Loucy (cell line): Measurements from ENCODE around the gene LRRC25.

Experiments
- H2AFZ ChIP-seq: fragments of 200-600 bp; sonication (generic); 2 replicates; pipeline ENCODE4 v1.6.0; 2016; ENCODE audit warnings: antibody characterized with exemption, mild to moderate bottlenecking, low read length, moderate library complexity
- H3F3A ChIP-seq: fragments of 200-600 bp; 2 replicates; pipeline ENCODE4 v1.6.0; 2016; ENCODE audit warnings: antibody characterized with exemption, low read depth, mild to moderate bottlenecking
- H3K27me3 ChIP-seq: fragments of 200-600 bp; sonication (generic); 2 replicates; pipeline ENCODE4 v1.6.1; 2014; ENCODE audit warnings: low read length, mild to moderate bottlenecking; ENCODE audit not compliant: insufficient read depth, poor library complexity, severe bottlenecking
- H3K36me3 ChIP-seq: fragments of 200-600 bp; sonication (generic); 2 replicates; pipeline ENCODE4 v1.6.1; 2016; ENCODE audit warnings: low read length; ENCODE audit not compliant: insufficient read depth
- H3K4me1 ChIP-seq: fragments of 200-600 bp; sonication (generic); 2 replicates; pipeline ENCODE4 v1.5.1; 2014; ENCODE audit warnings: low read length, mild to moderate bottlenecking; ENCODE audit not compliant: insufficient read depth, poor library complexity, severe bottlenecking
- H3K4me2 ChIP-seq: fragments of 200-600 bp; sonication (generic); 2 replicates; pipeline ENCODE4 v1.6.0; 2014; ENCODE audit warnings: antibody characterized with exemption, low read length, low read depth, mild to moderate bottlenecking; ENCODE audit not compliant: poor library complexity, severe bottlenecking
- H3K4me3 ChIP-seq: fragments of 200-600 bp; sonication (generic); 2 replicates; pipeline ENCODE4 v1.5.1; 2014; ENCODE audit warnings: low read length, mild to moderate bottlenecking, mixed read lengths; ENCODE audit not compliant: poor library complexity, severe bottlenecking
- H3K79me2 ChIP-seq: fragments of 200-600 bp; sonication (generic); 2 replicates; pipeline ENCODE4 v1.6.1; 2014; ENCODE audit warnings: low read length; ENCODE audit not compliant: insufficient read depth
- H3K9ac ChIP-seq: fragments of 200-600 bp; sonication (generic); 2 replicates; pipeline ENCODE4 v1.6.0; 2014; ENCODE audit warnings: mild to moderate bottlenecking, low read depth, low read length, moderate library complexity; ENCODE audit not compliant: poor library complexity, severe bottlenecking
- H3K9me2 ChIP-seq: fragments of 200-600 bp; sonication (generic); replicated peaks from 2 replicates; pipeline ENCODE4 v1.6.1; 2016; ENCODE audit warnings: low read depth, low read length, mixed read lengths
- H3K9me3 ChIP-seq: fragments of 200-600 bp; sonication (generic); 2 replicates; pipeline ENCODE4 v1.6.1; 2014; ENCODE audit warnings: mild to moderate bottlenecking, antibody characterized with exemption, low read length, low read depth; ENCODE audit not compliant: insufficient read depth
- H4K20me1 ChIP-seq: fragments of 200-600 bp; sonication (generic); 2 replicates; pipeline ENCODE4 v1.6.0; 2014; ENCODE audit warnings: antibody characterized with exemption, low read length, mild to moderate bottlenecking; ENCODE audit not compliant: insufficient read depth, poor library complexity, severe bottlenecking
- CTCF ChIP-seq: fragments of 200-600 bp; sonication (generic); conservative IDR thresholded peaks from 2 replicates; pipeline ENCODE4 v1.5.1; 2014; ENCODE audit warnings: mild to moderate bottlenecking, antibody characterized with exemption, low read length
- EZH2phosphoT487 ChIP-seq: fragments of 200-600 bp; IDR thresholded peaks from 2 replicates; pipeline ENCODE4 v1.6.1; 2018; ENCODE audit warnings: antibody characterized with exemption, mild to moderate bottlenecking, moderate library complexity, borderline replicate concordance

LRRC25 gene

GRCh38 chr19:18416778-18417249, 19.4 kb upstream of the LRRC25 start:
- Histone ChIP-seq H2AFZ (peak overlapping the region; percentile 33), H3K4me1 (peaks cover 61% of the 10 kb centered on the region)

GRCh38 chr19:18415178-18415867, 17.9 kb upstream of the LRRC25 start:
- Histone ChIP-seq H3K9me3 (no peaks in the 10 kb centered on the region), H2AFZ (peak overlapping the region; percentile 66; the same call in 1 of the 2 replicates), H3K4me1 (peaks cover 51% of the 10 kb centered on the region), H3K79me2 (peaks cover 10% of the 10 kb centered on the region), H3K4me2 (peak overlapping the region; percentile 88), H4K20me1 (peaks cover 4% of the 10 kb centered on the region), H3F3A (peaks cover 17% of the 10 kb centered on the region; the same call in 1 of the 2 replicates), H3K9ac (peak overlapping the region; percentile 86), H3K36me3 (no peaks in the 10 kb centered on the region), H3K9me2 (no peaks in the 10 kb centered on the region), H3K4me3 (peak overlapping the region; percentile 80), H3K27me3 (no peaks in the 10 kb centered on the region)
- TF ChIP-seq EZH2phosphoT487 (no peak), CTCF (no peak)

More at GRCh38 chr19:18416778-18417249, 19.4 kb upstream of the LRRC25 start:
- no peaks in the 10 kb centered on the region for H3K9me3 ChIP-seq
- H3K27me3 ChIP-seq = no peaks in the 10 kb centered on the region
- no peaks in the 10 kb centered on the region for H3K9me2 ChIP-seq
- H3K36me3 ChIP-seq = no peaks in the 10 kb centered on the region
- H4K20me1 ChIP-seq = peaks cover 14% of the 10 kb centered on the region
- H3K4me2 ChIP-seq = peak overlapping the region; percentile 88
- H3K79me2 ChIP-seq = peaks cover 24% of the 10 kb centered on the region
- H3F3A ChIP-seq = peaks cover 17% of the 10 kb centered on the region; the same call in 1 of the 2 replicates
- H3K4me3 ChIP-seq = peak overlapping the region; percentile 80
- peak overlapping the region; percentile 86 for H3K9ac ChIP-seq
- TF ChIP-seq CTCF = no peak
- TF ChIP-seq EZH2phosphoT487 = no peak

- peak overlapping the region; percentile 66; the same call in 1 of the 2 replicates for H2AFZ ChIP-seq
- no peaks in the 10 kb centered on the region for H3K9me3 ChIP-seq
- H3K36me3 ChIP-seq = no peaks in the 10 kb centered on the region
- H3K4me3 ChIP-seq = peak overlapping the region; percentile 80
- peaks cover 49% of the 10 kb centered on the region for H3K4me1 ChIP-seq
- H3K79me2 ChIP-seq = peaks cover 3% of the 10 kb centered on the region
- peak overlapping the region; percentile 86 for H3K9ac ChIP-seq
- H3K27me3 ChIP-seq = no peaks in the 10 kb centered on the region
- TF ChIP-seq EZH2phosphoT487 = no peak
- no peak for TF ChIP-seq CTCF
- H3K4me2 ChIP-seq = peak overlapping the region; percentile 88
- H4K20me1 ChIP-seq = no peaks in the 10 kb centered on the region
- H3F3A ChIP-seq = peaks cover 17% of the 10 kb centered on the region; the same call in 1 of the 2 replicates
- no peaks in the 10 kb centered on the region for H3K9me2 ChIP-seq
These were observed 17.2 kb upstream of the LRRC25 start for GRCh38 chr19:18414504-18415177.
